HG03521 (cell line): ENCODE measurements around the gene ZFHX3.

Source experiments
- ATAC-seq: cut with Tn5 transposase; IDR thresholded peaks from one replicate; pipeline ENCODE4 v1.9.1; 2021; ENCODE audit warnings: mild to moderate bottlenecking, moderate library complexity; ENCODE audit not compliant: unreplicated experiment

The ZFHX3 gene

GRCh38 chr16:72956124-72957064, 91.5 kb downstream of the ZFHX3 start:
- ATAC-seq: no peak

DNA sequence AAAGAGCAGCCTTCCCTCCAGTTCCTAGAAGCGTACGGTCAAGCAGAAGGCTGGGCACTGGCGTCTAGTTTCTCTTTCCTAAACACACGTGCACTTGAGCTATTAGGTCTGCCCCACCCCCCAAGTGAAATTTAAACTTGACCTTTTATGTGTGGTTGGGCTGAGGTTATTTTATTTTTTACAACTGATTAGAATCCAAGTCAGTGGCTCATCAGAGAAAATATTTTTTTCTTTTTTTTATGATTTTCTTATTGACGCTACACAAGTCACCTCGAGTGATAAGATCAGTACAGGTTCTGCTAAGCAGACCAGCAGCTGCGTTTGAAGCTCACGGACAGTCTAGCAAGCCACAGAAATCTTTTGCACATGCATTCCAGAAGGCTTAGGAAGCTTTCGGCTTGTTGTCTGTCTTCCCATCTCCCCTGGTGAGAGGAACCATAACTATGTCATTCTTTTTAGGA, 95.1 kb downstream of the ZFHX3 start:
- no peak for ATAC-seq

- no peak for ATAC-seq
These were observed 95.5 kb downstream of the ZFHX3 start for GRCh38 chr16:72952404-72952803.

GRCh38 chr16:72951916-72952315, 96.0 kb downstream of the ZFHX3 start:
- ATAC-seq: no peak

- no peak for ATAC-seq
These were observed 97.3 kb downstream of the ZFHX3 start for GRCh38 chr16:72950669-72951068.

GRCh38 chr16:72948238-72948829, 99.6 kb downstream of the ZFHX3 start:
- ATAC-seq: no peak

GRCh38 chr16:72947379-72948237, 100.3 kb downstream of the ZFHX3 start:
- ATAC-seq: no peak

- no peak for ATAC-seq
These were observed 101.3 kb downstream of the ZFHX3 start for GRCh38 chr16:72946474-72947194.

DNA sequence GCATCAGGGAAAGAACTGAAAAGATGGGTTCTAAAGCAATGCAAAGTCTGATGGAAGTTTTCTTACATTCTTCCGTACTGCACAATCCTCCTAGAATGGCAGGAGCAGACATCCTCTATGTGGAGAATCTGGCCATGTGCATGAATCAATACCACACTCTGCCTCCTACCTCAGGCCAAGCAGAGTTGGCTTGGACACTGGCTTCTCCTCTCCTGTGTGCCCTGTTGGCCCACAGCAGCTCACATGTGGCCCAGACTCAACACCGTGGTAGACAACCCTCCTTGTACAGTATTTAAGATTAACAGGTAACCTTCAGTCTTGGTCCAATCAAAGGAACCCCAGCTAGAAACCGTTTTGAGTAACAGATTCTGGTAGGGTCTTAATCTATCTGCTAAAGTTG, 101.9 kb downstream of the ZFHX3 start:
- no peak for ATAC-seq

- no peak for ATAC-seq
These were observed 102.3 kb downstream of the ZFHX3 start for GRCh38 chr16:72945611-72946010.

GRCh38 chr16:72944757-72945485, 103.0 kb downstream of the ZFHX3 start:
- no peak for ATAC-seq

DNA sequence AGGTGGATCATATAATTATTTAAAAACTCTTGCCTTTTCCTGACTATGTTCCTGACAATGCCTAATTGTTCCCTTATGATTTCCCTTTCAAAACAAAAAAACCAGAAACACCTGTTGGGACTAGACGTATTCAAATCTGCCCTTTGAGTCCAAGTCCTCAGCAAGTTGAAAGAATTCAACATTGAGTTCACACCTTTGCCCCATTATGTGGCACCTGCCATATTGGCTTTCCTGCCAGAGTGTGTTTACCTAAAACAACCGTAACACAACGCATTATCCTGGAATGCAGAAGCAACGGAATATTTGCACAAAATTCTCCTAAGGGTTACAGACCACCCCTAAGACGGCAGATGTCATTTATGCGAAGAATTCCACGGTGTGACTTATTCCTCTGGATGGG, 105.9 kb downstream of the ZFHX3 start:
- ATAC-seq: no peak

DNA sequence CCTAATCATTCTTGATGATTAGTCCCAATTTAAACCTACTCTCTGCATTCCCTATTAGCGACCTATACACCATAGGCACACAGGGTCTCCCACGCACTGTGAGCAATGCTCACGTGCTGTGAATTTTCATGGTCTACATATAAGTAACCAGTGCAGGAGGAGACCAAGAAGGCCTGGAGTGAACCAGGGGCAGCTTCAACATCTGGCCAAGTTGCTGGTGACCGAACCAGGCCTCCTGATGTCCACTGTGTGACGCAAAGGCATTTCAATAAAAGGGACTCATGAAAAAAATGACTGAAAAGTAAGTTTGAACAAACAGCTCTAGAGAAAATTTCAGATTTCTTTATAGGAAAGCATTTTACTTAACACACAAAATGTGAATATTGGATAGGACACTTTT, 107.0 kb downstream of the ZFHX3 start:
- no peak for ATAC-seq

- ATAC-seq: no peak
These were observed 108.7 kb downstream of the ZFHX3 start for GRCh38 chr16:72939247-72939646.

- no peak for ATAC-seq
These were observed 109.1 kb downstream of the ZFHX3 start for GRCh38 chr16:72938795-72939164.

DNA sequence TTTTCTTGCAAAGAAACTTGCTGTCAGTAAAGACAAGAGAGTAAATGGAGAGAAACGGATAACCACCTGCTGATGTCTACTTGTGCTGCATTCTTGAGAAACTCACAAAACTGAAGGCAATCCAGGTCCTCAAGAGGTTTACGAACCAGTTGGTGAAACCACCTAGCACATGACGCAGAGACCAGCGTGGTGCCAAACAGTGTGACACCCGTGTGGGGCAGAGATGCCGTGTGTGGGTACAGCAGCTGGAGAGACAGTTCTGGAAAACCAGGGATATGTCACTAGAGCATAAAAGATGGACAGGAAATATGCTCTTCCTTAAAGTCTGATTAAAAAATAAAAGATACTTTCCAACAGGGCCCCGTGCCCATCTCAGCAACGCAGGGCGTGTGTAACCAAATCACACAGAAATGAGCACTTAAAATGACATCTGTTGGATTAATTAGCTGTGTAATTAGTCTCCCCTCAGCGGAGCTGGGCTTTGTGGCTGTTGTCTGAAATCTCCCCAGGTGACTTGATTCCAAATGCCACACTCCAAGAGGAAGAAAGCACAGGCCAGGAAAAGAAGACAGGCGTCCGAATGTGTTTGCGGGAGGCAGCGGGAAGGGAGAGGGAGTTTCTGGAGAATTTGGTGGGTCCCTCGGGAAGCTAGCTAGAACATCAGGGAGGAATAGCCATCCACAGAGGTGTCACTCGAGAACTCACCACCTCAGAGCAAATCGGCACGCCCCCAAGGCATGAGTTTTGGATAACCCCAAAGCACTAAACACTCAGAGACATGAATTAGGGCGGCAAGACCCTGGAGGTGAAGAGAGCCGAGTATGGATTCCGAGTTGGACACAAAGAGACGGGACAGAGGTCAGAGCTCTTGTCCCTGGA, 109.8 kb downstream of the ZFHX3 start:
- ATAC-seq: no peak

GRCh38 chr16:72937360-72937759, 110.6 kb downstream of the ZFHX3 start:
- no peak for ATAC-seq

- ATAC-seq: no peak
These were observed 111.5 kb downstream of the ZFHX3 start for GRCh38 chr16:72936408-72936807.

GRCh38 chr16:72935896-72936295, 112.0 kb downstream of the ZFHX3 start:
- ATAC-seq: no peak
